MCF 10A (cell line): ENCODE measurements around the gene ELP5. TPM values are rescaled to one million over a fixed set of nuclear protein-coding genes. Genes with fewer than 3 reads are reported as not detected.

ENCODE experiments used
- BruUV-seq: library from RNA; stranded (reverse); fragments of 400-500 nt; replicated peaks from 2 replicates; lab custom pipeline; 2021; lab: Mats Ljungman, UMichigan
- CTCF ChIA-PET: fragments of 300-600 bp; sonication (Branson Sonifier 250); formaldehyde crosslinking; extraction: SDS; loops from one replicate; lab custom pipeline; 2021; ENCODE audit warnings: antibody characterized with exemption, inconsistent platforms; lab: Yijun Ruan, JAX
- POLR2A ChIA-PET: fragments of 300-600, 350-650 bp; sonication (Branson Sonifier 250); formaldehyde crosslinking; extraction: SDS; loops from one replicate; lab custom pipeline; 2020; ENCODE audit warnings: antibody characterized with exemption, inconsistent platforms; lab: Yijun Ruan, JAX
- DNase-seq: peaks from one replicate; pipeline ENCODE4 v3.0.0-alpha.2; 2018; ENCODE audit not compliant: unreplicated experiment
- H3K27ac Mint-ChIP-seq: one replicate; pipeline ENCODE4 v1.8.0; 2022; ENCODE audit warnings: mild to moderate bottlenecking, low read depth, mixed read lengths; ENCODE audit not compliant: unreplicated experiment
- H3K27me3 Mint-ChIP-seq: one replicate; pipeline ENCODE4 v1.8.0; 2022; ENCODE audit warnings: mixed read lengths; ENCODE audit not compliant: insufficient read depth, unreplicated experiment
- H3K36me3 Mint-ChIP-seq: one replicate; pipeline ENCODE4 v1.8.0; 2022; ENCODE audit warnings: mild to moderate bottlenecking, moderate library complexity, mixed read lengths; ENCODE audit not compliant: insufficient read depth, unreplicated experiment
- H3K4me1 Mint-ChIP-seq: one replicate; pipeline ENCODE4 v1.8.0; 2022; ENCODE audit warnings: mixed read lengths; ENCODE audit not compliant: insufficient read depth, unreplicated experiment
- H3K4me3 Mint-ChIP-seq: one replicate; pipeline ENCODE4 v1.8.0; 2022; ENCODE audit warnings: mild to moderate bottlenecking, moderate library complexity, mixed read lengths; ENCODE audit not compliant: unreplicated experiment
- H3K9me3 Mint-ChIP-seq: one replicate; pipeline ENCODE4 v1.8.0; 2022; ENCODE audit warnings: mixed read lengths; ENCODE audit not compliant: unreplicated experiment
- intact Hi-C: fragments of 100-400 bp; cut with micrococcal nuclease; formaldehyde crosslinking; loops from 2 replicates; pipeline ENCODE4 v1.14.1; 2022
- total RNA-seq: library from RNA; stranded (reverse); gene quantifications from 2 replicates; pipeline ENCODE4 v1.2.3, GENCODE V29; 2022
- TF ChIP-seq, protein P1 (sequence below): fragments of 200-600 bp; IDR thresholded peaks from one replicate; pipeline ENCODE4 v1.8.0; 2022; ENCODE audit warnings: antibody characterized with exemption, mild to moderate bottlenecking; ENCODE audit not compliant: unreplicated experiment

Gene ELP5
- total RNA-seq, 1 experiment from 2014 or later, result 91.3 TPM

DNA sequence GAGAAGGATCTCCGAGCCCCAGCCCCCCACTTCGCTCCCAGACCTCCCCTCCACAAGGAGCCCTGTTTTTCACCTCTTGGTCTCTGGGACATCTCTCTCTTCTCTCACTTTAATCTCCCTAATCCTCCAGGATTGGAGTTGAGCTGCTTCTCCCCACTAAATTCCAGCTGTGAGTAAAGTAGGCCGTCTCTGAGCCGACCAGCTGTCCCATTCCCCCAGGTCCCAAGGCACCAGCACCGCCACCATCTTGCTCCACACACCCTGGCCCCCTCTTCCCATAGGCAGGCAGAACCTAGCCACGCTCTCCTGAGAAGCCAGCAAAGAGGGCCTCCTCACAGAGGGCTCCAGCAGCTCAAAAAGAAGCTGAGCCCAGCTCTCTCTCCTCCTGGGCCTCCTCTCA lies 33.3 kb upstream of the ELP5 start:
- intact Hi-C loops, result no loop called here
- CTCF ChIA-PET, result interaction anchor here (1.1 kb wide), 1 partner anchor 82 kb away, joined by 4 read pairs; no protein-coding TSS in a partner anchor
- TF ChIP-seq, protein P1, sequence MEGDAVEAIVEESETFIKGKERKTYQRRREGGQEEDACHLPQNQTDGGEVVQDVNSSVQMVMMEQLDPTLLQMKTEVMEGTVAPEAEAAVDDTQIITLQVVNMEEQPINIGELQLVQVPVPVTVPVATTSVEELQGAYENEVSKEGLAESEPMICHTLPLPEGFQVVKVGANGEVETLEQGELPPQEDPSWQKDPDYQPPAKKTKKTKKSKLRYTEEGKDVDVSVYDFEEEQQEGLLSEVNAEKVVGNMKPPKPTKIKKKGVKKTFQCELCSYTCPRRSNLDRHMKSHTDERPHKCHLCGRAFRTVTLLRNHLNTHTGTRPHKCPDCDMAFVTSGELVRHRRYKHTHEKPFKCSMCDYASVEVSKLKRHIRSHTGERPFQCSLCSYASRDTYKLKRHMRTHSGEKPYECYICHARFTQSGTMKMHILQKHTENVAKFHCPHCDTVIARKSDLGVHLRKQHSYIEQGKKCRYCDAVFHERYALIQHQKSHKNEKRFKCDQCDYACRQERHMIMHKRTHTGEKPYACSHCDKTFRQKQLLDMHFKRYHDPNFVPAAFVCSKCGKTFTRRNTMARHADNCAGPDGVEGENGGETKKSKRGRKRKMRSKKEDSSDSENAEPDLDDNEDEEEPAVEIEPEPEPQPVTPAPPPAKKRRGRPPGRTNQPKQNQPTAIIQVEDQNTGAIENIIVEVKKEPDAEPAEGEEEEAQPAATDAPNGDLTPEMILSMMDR, result no peak
- Mint-ChIP-seq H3K36me3 (peaks cover 55% of the 10 kb centered on the region), H3K27me3 (no peaks in the 10 kb centered on the region), H3K4me3 (peak overlapping the region; percentile 86), H3K9me3 (no peaks in the 10 kb centered on the region), H3K27ac (peak overlapping the region; percentile 96), H3K4me1 (peaks cover 49% of the 10 kb centered on the region)
- no TSS peak for BruUV-seq
- POLR2A ChIA-PET, result interaction anchor here (0.7 to 9.0 kb wide), 6 partner anchors 9 to 182 kb away, joined by 3 to 278 read pairs (median 6); partner anchors contain the start of genes DVL2, GABARAP, PHF23 and SLC16A13
- no peak for DNase-seq

DNA sequence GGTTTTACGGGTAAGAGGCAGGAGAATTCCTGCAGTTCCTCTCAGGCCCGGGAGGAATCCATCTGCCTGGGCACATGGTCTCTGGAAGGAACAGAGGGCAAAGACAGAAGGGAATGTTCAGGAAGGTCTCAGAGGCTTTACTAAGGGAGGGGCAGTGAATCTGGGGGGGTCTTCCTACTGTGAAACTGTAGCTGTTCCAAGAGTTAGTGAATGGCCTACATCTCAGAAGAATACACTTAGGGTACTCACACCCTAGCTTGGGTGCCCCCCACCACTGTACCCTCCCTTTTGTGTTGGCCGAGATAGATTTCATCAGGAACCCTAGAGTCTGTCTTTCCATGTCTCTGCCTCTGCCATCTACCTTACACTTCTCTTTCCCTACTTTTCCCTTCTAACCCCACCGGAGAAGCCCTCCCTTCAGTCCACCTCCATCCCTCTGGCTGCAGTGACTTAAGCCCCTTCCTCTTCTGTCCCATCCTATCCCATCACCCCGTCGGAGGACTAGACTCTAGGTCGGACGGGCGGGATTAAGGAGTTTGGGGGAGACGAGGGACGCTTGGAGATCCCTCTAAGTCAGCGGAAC lies 32.7 kb upstream of the ELP5 start:
- TF ChIP-seq, protein P1, result no peak
- BruUV-seq, result no TSS peak

DNA sequence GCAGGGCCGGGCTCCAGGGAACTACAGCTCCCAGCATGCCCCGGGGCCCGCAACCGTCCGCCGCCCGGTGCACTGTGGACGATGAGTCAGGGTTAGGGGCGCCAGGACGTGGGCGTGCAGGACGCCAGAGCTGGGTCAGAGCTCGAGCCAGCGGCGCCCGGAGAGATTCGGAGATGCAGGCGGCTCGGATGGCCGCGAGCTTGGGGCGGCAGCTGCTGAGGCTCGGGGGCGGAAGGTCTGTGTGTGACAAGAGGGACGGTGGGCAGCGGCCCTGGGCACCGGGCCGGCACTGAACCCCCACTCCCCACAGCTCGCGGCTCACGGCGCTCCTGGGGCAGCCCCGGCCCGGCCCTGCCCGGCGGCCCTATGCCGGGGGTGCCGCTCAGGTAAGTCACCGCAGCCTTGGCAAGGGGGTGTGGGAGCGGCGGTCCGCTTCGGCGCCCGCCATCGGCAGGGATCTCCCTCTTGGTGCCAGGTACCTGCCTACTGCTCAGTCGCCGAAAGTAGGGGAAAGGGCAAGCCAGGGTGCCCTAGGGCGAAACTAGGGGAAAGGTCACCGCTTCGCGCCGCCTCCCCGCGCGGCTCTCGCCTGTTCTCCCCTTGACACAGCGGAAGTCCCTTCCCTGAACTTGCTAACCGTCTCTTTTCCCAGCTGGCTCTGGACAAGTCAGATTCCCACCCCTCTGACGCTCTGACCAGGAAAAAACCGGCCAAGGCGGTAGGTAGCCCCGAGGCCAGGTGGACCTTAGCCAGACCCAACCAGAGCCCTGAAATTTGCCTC lies 32.0 kb upstream of the ELP5 start, which contains the start of the genes ACADVL and DLG4:
Gene ACADVL (plus strand): TSS at position 127 of the 781 bp plus-strand sequence. CDS start 47 bp downstream, at position 174.
Gene DLG4 (minus strand): TSS at position 25 of the 781 bp plus-strand sequence.
- no TSS peak for BruUV-seq
- no peaks in the 10 kb centered on the region for H3K9me3 Mint-ChIP-seq

More for the DNA sequence above, 32.7 kb upstream of the ELP5 start:
- H3K36me3 Mint-ChIP-seq, result peaks cover 55% of the 10 kb centered on the region
- ChIA-PET CTCF (interaction anchor here (1.1 to 2.0 kb wide), 2 partner anchors 15 to 82 kb away, joined by 4 to 9 read pairs; partner anchors contain the start of gene DVL2), POLR2A (interaction anchor here (0.7 to 9.0 kb wide), 14 partner anchors 9 to 467 kb away, joined by 3 to 278 read pairs (median 6); partner anchors contain the start of genes DVL2, GABARAP, NEURL4 and PHF23)
- peaks cover 44% of the 10 kb centered on the region for H3K4me1 Mint-ChIP-seq
- no peaks in the 10 kb centered on the region for H3K9me3 Mint-ChIP-seq
- intact Hi-C loops, result no loop called here
- peak overlapping the region; percentile 86 for H3K4me3 Mint-ChIP-seq
- H3K27me3 Mint-ChIP-seq, result no peaks in the 10 kb centered on the region
- H3K27ac Mint-ChIP-seq, result peak overlapping the region; percentile 96
- DNase-seq, result no peak

More for the DNA sequence above, 32.0 kb upstream of the ELP5 start, which contains the start of the genes ACADVL and DLG4:
- intact Hi-C loops, result no loop called here
- Mint-ChIP-seq H3K4me1 (peaks cover 37% of the 10 kb centered on the region), H3K27me3 (no peaks in the 10 kb centered on the region), H3K4me3 (peak within 1 kb of the TSS; percentile 86), H3K27ac (peak within 1 kb of the TSS; percentile 96), H3K36me3 (peaks cover 56% of the 10 kb centered on the region)
- TF ChIP-seq, protein P1, result no peak
- peak; percentile 94 for DNase-seq
- ChIA-PET CTCF (interaction anchor here (0.8 to 2.0 kb wide), 4 partner anchors 13 to 77 kb away, joined by 3 to 9 read pairs (median 4); partner anchors contain the start of genes DVL2 and SLC2A4), POLR2A (interaction anchor here (0.6 to 9.0 kb wide), 21 partner anchors 10 to 668 kb away, joined by 3 to 278 read pairs (median 6); partner anchors contain the start of genes CTDNEP1, DVL2, GABARAP and MPDU1)
